PC-9 (cell line): ENCODE data around the gene SF3B5. TPM values are rescaled to one million over a fixed set of nuclear protein-coding genes. Genes with fewer than 3 reads are reported as not detected.
A peak's percentile ranks its signal among the peaks of the same experiment; 100 is the strongest.

ENCODE experiments used
- BruUV-seq: library from RNA; stranded (reverse); fragments of 400-500 nt; replicated peaks from 2 replicates; lab custom pipeline; 2021; lab: Mats Ljungman, UMichigan
- CTCF ChIA-PET: fragments of 300-600 bp; sonication (Branson Sonifier 250); formaldehyde crosslinking; loops from one replicate; lab custom pipeline; 2022; ENCODE audit warnings: antibody characterized with exemption; lab: Charles Lee
- POLR2A ChIA-PET: fragments of 300-600 bp; sonication (Branson Sonifier 250); formaldehyde crosslinking; loops from one replicate; lab custom pipeline; 2022; ENCODE audit warnings: antibody characterized with exemption; ENCODE audit not compliant: unreplicated experiment; lab: Charles Lee
- DNase-seq, 2 experiments: peaks; one replicate each; pipeline versions ENCODE4 v3.0.0 to v3.0.0-alpha.2; 2015 to 2022; ENCODE audit warnings: mixed read lengths in 1 of 2
- H2AFZ ChIP-seq: fragments of 200-600 bp; sonication (generic); 2 replicates; pipeline ENCODE4 v1.8.1; 2017; ENCODE audit warnings: antibody characterized with exemption
- H3F3A ChIP-seq: fragments of 200-600 bp; sonication (generic); 2 replicates; pipeline ENCODE4 v1.8.1; 2017; ENCODE audit warnings: antibody characterized with exemption, mild to moderate bottlenecking, low read depth; ENCODE audit not compliant: insufficient read depth
- H3K27ac ChIP-seq: fragments of 200-600 bp; sonication (generic); 2 replicates; pipeline ENCODE4 v1.6.1; 2016; ENCODE audit warnings: mixed run types
- H3K27me3 ChIP-seq: fragments of 200-600 bp; sonication (generic); 2 replicates; pipeline ENCODE4 v1.6.1; 2016; ENCODE audit warnings: low read depth, mixed run types; ENCODE audit not compliant: insufficient read depth
- H3K36me3 ChIP-seq: fragments of 200-600 bp; sonication (generic); 2 replicates; pipeline ENCODE4 v1.6.1; 2016; ENCODE audit warnings: low read depth, mixed run types
- H3K4me1 ChIP-seq: fragments of 200-600 bp; sonication (generic); replicated peaks from 2 replicates; pipeline ENCODE4 v1.6.1; 2016; ENCODE audit warnings: mixed run types; ENCODE audit not compliant: insufficient read depth
- H3K4me2 ChIP-seq: fragments of 200-600 bp; sonication (generic); 2 replicates; pipeline ENCODE4 v1.6.1; 2017; ENCODE audit warnings: mixed run types
- H3K4me3 ChIP-seq: fragments of 200-600 bp; sonication (generic); 2 replicates; pipeline ENCODE4 v1.6.1; 2016; ENCODE audit warnings: mixed run types
- H3K79me2 ChIP-seq: fragments of 200-600 bp; sonication (generic); 2 replicates; pipeline ENCODE4 v1.6.1; 2017; ENCODE audit warnings: low read depth, mixed run types
- H3K9me2 ChIP-seq: fragments of 200-600 bp; sonication (generic); 2 replicates; pipeline ENCODE4 v1.8.1; 2017; ENCODE audit warnings: mild to moderate bottlenecking; ENCODE audit not compliant: insufficient read depth
- H3K9me3 ChIP-seq: fragments of 200-600 bp; sonication (generic); 2 replicates; pipeline ENCODE4 v1.8.1; 2016; ENCODE audit warnings: low read depth; ENCODE audit not compliant: insufficient read depth
- H4K20me1 ChIP-seq: fragments of 200-600 bp; sonication (generic); 2 replicates; pipeline ENCODE4 v1.8.1; 2017; ENCODE audit not compliant: insufficient read depth
- EZH2 ChIP-seq: fragments of 200-600 bp; sonication (generic); IDR thresholded peaks from 2 replicates; pipeline ENCODE4 v1.8.0; 2017; ENCODE audit warnings: antibody characterized with exemption, low read depth
- intact Hi-C: fragments of 100-400 bp; cut with micrococcal nuclease; formaldehyde crosslinking; loops from one replicate; pipeline ENCODE4 v1.10.0; 2022; ENCODE audit not compliant: unreplicated experiment
- total RNA-seq: library from RNA; stranded (reverse); gene quantifications from 2 replicates; pipeline ENCODE4 v1.2.3, GENCODE V29; 2021
- TF ChIP-seq, protein P1 (sequence below): fragments of 200-600 bp; sonication (generic); conservative IDR thresholded peaks from 2 replicates; pipeline ENCODE4 v1.6.1; 2017; ENCODE audit warnings: mixed run types, antibody characterized with exemption, mild to moderate bottlenecking, moderate library complexity

SF3B5 gene
- total RNA-seq, 1 experiment from 2014 or later: 125 TPM

DNA sequence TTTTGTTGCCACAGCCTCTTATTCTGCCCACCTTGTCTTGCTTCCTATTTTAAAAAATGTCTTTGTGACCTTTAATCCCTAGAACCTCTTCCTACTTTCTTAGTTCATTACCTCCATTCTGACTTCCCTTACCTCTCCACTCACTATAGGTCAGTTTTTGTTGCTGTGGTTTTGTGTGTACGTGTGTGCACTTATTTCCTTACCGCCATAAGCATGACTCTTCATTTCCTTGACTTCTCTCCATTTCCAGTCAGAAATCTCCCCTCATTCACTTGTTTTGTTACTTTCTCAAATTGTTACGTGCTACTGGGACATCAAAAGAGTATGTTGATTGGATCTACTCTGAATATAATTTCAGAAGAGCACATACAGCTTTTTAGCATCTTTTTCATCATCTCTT lies 26.6 kb downstream of the SF3B5 start:
- Histone ChIP-seq H3K4me2 (no peak overlapping the region), H3K4me3 (no peak overlapping the region), H3K27ac (no peak overlapping the region), H3K36me3 (no peaks in the 10 kb centered on the region), H3K9me3 (no peaks in the 10 kb centered on the region), H4K20me1 (no peaks in the 10 kb centered on the region), H3K79me2 (no peaks in the 10 kb centered on the region), H3K9me2 (no peaks in the 10 kb centered on the region), H3K27me3 (peaks cover 11% of the 10 kb centered on the region; the same call in 1 of the 2 replicates), H3F3A (no peaks in the 10 kb centered on the region), H3K4me1 (no peaks in the 10 kb centered on the region), H2AFZ (peak overlapping the region; percentile 55; the same call in 1 of the 2 replicates)
- CTCF ChIA-PET: no interaction called here
- no TSS peak for BruUV-seq
- POLR2A ChIA-PET: no interaction called here
- DNase-seq: no peak
- intact Hi-C loops: no loop called here
- no peak for TF ChIP-seq EZH2
- TF ChIP-seq, protein P1, sequence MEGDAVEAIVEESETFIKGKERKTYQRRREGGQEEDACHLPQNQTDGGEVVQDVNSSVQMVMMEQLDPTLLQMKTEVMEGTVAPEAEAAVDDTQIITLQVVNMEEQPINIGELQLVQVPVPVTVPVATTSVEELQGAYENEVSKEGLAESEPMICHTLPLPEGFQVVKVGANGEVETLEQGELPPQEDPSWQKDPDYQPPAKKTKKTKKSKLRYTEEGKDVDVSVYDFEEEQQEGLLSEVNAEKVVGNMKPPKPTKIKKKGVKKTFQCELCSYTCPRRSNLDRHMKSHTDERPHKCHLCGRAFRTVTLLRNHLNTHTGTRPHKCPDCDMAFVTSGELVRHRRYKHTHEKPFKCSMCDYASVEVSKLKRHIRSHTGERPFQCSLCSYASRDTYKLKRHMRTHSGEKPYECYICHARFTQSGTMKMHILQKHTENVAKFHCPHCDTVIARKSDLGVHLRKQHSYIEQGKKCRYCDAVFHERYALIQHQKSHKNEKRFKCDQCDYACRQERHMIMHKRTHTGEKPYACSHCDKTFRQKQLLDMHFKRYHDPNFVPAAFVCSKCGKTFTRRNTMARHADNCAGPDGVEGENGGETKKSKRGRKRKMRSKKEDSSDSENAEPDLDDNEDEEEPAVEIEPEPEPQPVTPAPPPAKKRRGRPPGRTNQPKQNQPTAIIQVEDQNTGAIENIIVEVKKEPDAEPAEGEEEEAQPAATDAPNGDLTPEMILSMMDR: no peak

DNA sequence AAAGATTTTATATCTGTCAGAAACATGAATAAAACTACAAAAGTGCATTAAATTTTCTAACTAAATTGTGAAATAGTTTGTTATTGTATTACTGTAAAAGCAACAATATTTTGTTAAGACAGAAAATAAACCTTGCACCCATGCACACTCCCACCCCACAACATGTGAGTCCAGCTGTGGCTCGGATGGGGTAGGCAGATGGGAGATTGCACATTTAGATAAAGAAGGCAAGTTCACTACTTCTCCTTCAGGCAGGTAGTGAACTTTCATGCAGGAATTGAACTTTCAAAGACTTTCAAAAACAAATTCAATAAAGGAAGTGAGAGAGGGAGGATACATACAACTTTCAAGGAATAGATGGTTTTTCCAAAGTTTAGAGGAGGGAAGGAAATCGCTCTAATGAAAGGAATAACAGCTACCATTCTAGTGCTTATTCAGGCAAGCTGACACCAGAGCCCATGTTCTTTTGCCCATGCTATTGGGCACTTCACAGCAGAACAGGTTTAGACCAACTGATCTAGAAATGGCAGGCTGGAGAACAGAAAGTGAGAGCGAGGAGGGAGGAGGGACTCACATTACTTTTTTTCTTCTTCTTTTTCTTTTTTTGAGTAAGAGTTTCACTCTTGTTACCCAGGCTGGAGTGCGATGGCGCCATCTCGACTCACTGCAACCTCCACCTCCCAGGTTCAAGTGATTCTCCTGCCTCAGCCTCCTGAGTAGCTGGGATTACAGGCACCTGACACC lies 28.5 kb downstream of the SF3B5 start:
- POLR2A ChIA-PET: interaction anchor here (0.6 kb wide), 1 partner anchor 453 kb away, joined by 18 read pairs; no protein-coding TSS in a partner anchor
- TF ChIP-seq EZH2: no peak
- TF ChIP-seq, protein P1: no peak
- intact Hi-C loops: no loop called here

DNA sequence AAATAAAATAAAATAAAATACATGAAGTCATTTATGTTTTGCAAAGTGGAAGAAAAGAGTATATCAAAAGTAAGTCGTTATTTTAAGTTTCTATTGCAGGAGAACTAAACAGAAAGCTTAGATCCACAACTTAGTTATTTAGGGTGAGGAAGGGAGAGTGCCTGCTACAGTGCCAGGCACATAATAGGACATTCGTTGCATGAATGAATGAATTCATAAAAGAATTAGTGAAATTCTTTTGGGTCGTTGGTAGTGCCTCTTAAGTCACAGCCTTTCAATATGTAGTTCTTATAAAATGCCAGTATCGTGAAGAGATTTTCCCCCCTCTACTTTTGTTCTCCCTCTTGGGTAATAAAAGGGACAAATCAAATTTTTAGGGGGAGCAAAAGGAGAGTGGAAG lies 29.1 kb downstream of the SF3B5 start:
- Histone ChIP-seq H3K9me2 (no peaks in the 10 kb centered on the region), H3K36me3 (no peaks in the 10 kb centered on the region), H3K4me1 (0 out of 2 replicates have a peak, but pooled peaks cover 4% of the 10 kb centered on the region), H3K9me3 (no peaks in the 10 kb centered on the region), H3K27me3 (peaks cover 11% of the 10 kb centered on the region; the same call in 1 of the 2 replicates), H3K4me2 (no peak overlapping the region), H3F3A (peaks cover 6% of the 10 kb centered on the region), H3K4me3 (no peak overlapping the region), H3K79me2 (no peaks in the 10 kb centered on the region), H3K27ac (no peak overlapping the region), H4K20me1 (no peaks in the 10 kb centered on the region), H2AFZ (no peak overlapping the region)
- ChIA-PET POLR2A (no interaction called here), CTCF (no interaction called here)
- intact Hi-C loops: no loop called here
- no peak for DNase-seq
- no TSS peak for BruUV-seq
- TF ChIP-seq, protein P1: no peak
- no peak for TF ChIP-seq EZH2

More for the DNA sequence above, 28.5 kb downstream of the SF3B5 start:
- CTCF ChIA-PET: no interaction called here
- Histone ChIP-seq H3K9me3 (no peaks in the 10 kb centered on the region), H3K9me2 (no peaks in the 10 kb centered on the region), H3K27me3 (peaks cover 11% of the 10 kb centered on the region; the same call in 1 of the 2 replicates), H2AFZ (no peak overlapping the region), H3K27ac (no peak overlapping the region), H3K4me3 (no peak overlapping the region), H3K4me1 (0 out of 2 replicates have a peak, but pooled peaks cover 4% of the 10 kb centered on the region), H3K4me2 (no peak overlapping the region), H4K20me1 (no peaks in the 10 kb centered on the region), H3K79me2 (no peaks in the 10 kb centered on the region), H3K36me3 (no peaks in the 10 kb centered on the region), H3F3A (peaks cover 6% of the 10 kb centered on the region)
- BruUV-seq: no TSS peak
- DNase-seq: no peak
